Measurements from ENCODE around the gene TCOF1.
"Not testable (repeated sequence)": the region's sequence is repeated elsewhere in the genome, so short reads cannot be mapped to it uniquely, and the experiment has no call there.

TCOF1 gene

GRCh38 chr5:150406103-150406722, 48.7 kb downstream of the TCOF1 start:
- DNase-seq: no peak

DNA sequence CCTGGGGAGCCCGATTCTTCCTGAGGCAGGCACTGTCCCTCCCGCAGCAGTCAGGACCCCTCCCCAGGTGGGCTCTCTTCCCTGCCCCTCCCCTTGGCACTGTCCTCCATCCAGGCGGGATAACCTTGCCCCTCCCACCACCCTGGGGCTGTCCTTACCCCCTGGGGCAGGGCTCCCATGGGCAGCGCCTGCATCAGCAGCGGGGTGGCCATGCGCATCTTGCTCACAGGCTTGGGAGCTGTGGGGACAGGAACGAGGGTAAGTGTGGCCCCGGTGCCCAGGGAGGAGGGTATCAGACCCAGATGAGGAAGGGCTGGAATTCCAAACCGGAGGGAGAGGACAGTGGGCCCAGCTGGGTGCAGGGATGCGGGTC, 49.2 kb downstream of the TCOF1 start:
- DNase-seq: no peak

GRCh38 chr5:150407096-150407720, 49.7 kb downstream of the TCOF1 start:
- no peak for DNase-seq

DNA sequence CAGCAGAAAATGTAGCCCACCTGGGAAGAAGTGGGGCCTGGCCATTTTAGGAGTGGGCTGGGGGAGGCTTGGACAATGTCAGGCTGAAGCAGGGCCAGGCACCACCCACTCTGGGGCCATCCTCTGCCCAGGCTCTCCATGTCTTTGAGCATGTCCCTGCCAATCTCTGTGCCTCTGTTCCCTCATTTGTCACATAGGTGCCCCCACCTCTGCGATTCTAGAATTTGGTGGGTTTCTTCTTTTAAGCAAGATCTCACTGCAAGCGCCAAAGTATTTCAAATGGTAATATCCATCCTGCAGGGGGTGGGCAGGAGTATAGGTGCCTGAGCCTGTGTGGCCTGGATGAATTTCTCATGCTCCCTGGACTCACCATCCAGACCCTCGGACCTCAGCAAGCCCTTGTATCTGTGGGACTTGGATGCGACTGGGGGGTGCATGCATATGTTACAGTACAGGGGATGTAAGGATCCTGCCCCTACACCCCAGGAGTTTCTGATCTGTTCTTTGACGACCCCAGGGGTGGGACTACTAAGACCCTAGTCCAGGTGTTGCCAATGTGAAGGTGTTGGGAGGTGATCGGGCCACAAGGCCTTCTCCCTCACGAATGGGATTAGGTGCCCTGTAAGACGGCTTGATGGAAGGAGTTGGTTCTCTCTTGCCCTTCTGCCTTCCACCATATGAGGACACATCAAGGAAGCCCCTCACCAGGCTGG, 50.9 kb downstream of the TCOF1 start:
- no peak for DNase-seq

- DNase-seq: no peak
These were observed 52.4 kb downstream of the TCOF1 start for GRCh38 chr5:150409638-150410523.

- no peak for DNase-seq
These were observed 53.2 kb downstream of the TCOF1 start for GRCh38 chr5:150410524-150411244.

DNA sequence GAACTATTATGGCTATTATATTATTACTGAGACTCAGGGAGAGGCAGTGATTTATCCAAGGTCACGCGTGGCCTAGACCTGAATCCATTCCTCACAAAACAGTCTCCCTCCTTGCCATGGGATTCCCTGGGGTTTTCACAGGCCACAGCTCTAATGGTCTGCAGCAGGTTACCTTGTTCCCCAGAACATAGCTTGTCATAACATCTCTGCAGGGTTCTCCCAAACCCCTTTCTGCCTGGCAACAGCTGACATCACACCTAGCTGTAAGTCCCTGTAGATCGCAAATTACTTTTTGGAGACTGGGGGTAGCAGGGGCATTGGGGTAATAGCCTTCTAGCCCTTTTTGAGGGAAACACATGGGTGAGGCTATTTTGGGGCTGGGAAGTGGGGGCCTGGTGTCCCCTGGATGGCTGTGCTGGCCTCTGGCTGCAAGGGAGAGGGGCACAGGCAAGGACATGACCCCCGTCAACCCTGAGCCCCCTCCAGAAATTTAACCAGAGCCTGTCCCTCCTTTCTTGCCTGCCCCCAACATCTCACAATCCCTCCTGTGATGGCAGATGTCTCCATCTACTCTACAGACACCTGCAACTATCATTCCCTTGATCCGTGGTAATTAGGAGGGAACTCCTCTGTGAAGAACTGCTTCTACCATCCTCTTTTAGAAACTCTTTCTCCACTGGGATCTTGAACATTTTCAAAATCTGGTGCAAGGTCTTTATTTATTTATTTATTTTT, 53.9 kb downstream of the TCOF1 start:
- no peak for DNase-seq

DNA sequence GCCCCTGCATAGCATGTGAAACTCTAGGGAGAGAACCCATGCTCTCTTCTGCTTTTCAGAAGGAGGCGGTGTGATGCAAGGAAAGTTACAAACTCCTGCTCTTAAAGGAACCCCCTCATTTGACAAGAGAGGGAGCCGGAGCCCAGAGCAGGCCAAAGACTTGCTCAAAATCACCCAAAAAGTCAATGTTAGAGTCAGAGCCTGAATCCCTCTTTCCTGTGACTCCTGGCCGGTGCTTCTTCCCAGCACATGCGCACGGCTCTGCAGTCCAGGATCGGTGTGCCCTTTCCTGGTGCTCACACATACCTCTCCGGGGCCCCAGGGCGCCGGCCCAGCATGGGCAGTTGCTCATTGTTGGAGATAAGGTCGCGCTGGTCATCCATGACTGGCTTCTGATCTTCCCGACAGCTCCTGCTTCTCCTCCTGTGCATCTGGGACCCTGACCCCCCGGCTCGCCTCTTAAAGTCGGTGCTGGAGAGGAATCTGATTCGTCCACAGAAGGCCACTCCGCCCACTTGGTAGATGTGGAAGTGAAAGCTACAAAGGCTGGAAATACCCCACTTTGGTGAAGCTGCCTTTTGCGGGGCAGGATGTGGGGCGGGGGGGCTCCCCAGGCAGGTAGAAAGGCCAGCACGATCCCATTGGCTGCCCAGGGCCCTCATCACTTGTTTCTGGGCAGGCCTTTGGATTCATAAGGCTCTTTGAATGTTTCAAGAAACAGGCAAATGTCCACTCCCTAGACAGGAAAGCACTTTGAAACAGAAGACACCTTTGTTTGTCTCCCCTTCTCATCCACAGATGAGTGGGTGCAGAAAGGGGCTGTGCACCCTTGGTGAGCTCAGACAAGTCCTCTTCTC, 55.0 kb downstream of the TCOF1 start, which contains the start of gene CD74:
CD74 (minus strand) TSS at position 592 of the 857 bp plus-strand sequence; CDS start at position 431, 161 bp downstream.
- DNase-seq: no peak

GRCh38 chr5:150413176-150413901, 55.8 kb downstream of the TCOF1 start:
- no peak for DNase-seq

DNA sequence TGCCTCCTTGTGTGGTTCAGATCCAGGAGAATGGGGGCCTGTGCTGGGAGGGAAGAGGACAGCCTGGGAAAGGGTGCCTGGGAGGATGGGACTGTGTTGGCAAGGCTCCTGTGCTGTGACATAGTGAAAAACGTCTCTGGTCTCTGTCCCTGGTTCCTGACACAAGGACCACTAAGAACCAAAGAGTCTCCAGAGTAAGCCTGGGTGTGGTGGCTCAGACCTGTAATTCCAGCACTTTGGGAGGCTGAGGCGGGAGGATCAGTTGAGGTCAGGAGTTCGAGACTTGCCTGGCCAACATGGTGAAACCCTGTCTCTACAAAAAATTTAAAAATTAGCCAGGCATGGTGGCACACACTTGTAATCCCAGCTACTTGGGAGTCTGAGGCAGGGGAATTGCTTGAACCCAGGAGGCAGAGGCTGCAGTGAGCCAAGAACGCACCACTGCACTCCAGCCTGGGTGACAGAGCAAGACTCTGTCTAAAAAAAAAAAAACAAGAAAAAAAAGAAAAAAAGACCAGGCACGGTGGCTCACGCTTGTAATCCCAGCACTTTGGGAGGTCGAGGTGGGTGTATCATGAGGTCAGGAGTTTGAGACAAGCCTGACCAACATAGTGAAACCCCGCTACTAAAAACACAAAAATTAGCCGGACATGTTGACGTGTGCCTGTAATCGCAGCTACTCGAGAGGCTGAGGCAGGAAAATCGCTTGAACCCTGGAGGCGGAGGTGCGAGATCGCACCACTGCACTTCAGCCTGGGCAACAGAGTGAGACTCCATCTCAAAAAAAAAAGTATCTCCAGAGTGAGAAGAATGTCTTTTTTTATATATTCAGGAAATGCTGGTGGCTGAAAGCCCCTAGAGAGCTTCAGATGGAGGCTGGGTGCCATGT, 56.6 kb downstream of the TCOF1 start:
- DNase-seq: not testable (repeated sequence)

- DNase-seq: no peak
These were observed 62.3 kb downstream of the TCOF1 start for GRCh38 chr5:150419630-150420270.

- no peak for DNase-seq
These were observed 64.6 kb downstream of the TCOF1 start for GRCh38 chr5:150422075-150422474.

DNA sequence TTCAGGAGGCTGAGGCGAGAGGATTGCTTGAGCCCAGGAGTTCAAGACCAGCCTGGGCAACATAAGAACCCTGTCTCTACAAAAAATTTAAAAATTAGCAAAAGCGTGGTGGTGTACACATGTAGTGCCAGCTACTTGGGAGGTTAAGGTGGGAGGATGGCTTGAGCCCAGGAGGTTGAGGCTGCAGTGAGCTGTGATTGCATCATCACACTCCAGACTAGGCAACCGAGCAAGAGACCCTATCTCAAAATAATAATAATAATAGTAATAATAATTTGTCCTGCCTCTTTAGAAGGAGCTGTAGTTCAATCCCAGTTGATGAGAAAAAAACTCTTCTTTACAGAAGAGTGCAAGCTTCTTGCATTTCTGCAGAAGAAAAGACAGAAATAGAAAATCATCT, 65.3 kb downstream of the TCOF1 start:
- DNase-seq: no peak

- not testable (repeated sequence) for DNase-seq
These were observed 68.7 kb downstream of the TCOF1 start for GRCh38 chr5:150426165-150426564.

GRCh38 chr5:150428106-150428876, 70.8 kb downstream of the TCOF1 start:
- no peak for DNase-seq

- DNase-seq: no peak
These were observed 71.5 kb downstream of the TCOF1 start for GRCh38 chr5:150428978-150429377.

GRCh38 chr5:150429410-150429873, 71.9 kb downstream of the TCOF1 start:
- DNase-seq: no peak

All from DMS79 (cell line).